Pericardium fibroblast (primary cell): ENCODE measurements around the gene KIF11. TPM values are rescaled to one million over a fixed set of nuclear protein-coding genes. Genes with fewer than 3 reads are reported as not detected.

Experiments
- total RNA-seq: library from RNA; depleted of rRNA; stranded (reverse); fragments of >200 nt; gene quantifications from 2 replicates; pipeline ENCODE4 v1.2.3, GENCODE V29; 2015

KIF11 gene
- total RNA-seq, result 2.2 and 2.8 TPM in 2 replicates

GRCh38 chr10:92592761-92593618 lies at the start of gene KIF11:
TSS of gene KIF11 (plus strand) at chr10:92593130. CDS start at chr10:92593376, 246 bp downstream.

GRCh38 chr10:92573798-92574547 lies 19.0 kb upstream of the KIF11 start, which contains the start of gene IDE:
TSS of gene IDE (minus strand) at chr10:92574093. CDS start at chr10:92574019, 74 bp downstream.

GRCh38 chr10:92689663-92690210 lies 96.8 kb downstream of the KIF11 start, which contains the start of gene HHEX:
TSS of gene HHEX (plus strand) at chr10:92689955. CDS start at chr10:92689987, 32 bp downstream.

Other genes starting within 250 kb of the KIF11 start
- 14.1 and 16.3 TPM in 2 replicates for gene IDE, start 19.0 kb upstream of the KIF11 start, total RNA-seq
- 0.12 and 0.51 TPM in 2 replicates for gene HHEX, start 96.8 kb downstream of the KIF11 start, total RNA-seq